Prostate gland (tissue), 2 donors: ENCODE data around the gene CMSS1. TPM values are rescaled to one million over a fixed set of nuclear protein-coding genes. Genes with fewer than 3 reads are reported as not detected.

Experiments
- DNase-seq: peaks from one replicate; pipeline ENCODE4 v3.0.0-alpha.2; 2019; ENCODE audit warnings: low spot score
- H3K27ac ChIP-seq, 2 donors: fragments of 200-600 bp; sonication (generic); 2 replicates each; pipeline ENCODE4 v1.5.1; 2017 to 2019
- H3K27me3 ChIP-seq: fragments of 200-600 bp; sonication (generic); replicated peaks from 2 replicates; pipeline ENCODE4 v1.5.1; 2019; ENCODE audit not compliant: insufficient read depth
- H3K36me3 ChIP-seq, 2 donors: fragments of 200-600 bp; sonication (generic); 1 replicate in 1 of 2; 2 replicates in 1 of 2; pipeline versions ENCODE4 v1.5.1 to v1.8.1; 2017 to 2019
- H3K4me1 ChIP-seq: fragments of 200-600 bp; sonication (generic); replicated peaks from 2 replicates; pipeline ENCODE4 v1.5.1; 2019
- H3K4me3 ChIP-seq, 2 donors: fragments of 200-600 bp; sonication (generic); 2 replicates each; pipeline ENCODE4 v1.5.1; 2017 to 2019
- H3K9me3 ChIP-seq: fragments of 200-600 bp; sonication (generic); 2 replicates; pipeline ENCODE4 v1.5.1; 2017
- POLR2A ChIP-seq: fragments of 450-650 bp; IDR thresholded peaks from one replicate; pipeline ENCODE4 v1.6.1; 2016; ENCODE audit warnings: antibody characterized with exemption, mild to moderate bottlenecking
- POLR2AphosphoS5 ChIP-seq: sonication (generic); formaldehyde crosslinking; IDR thresholded peaks from one replicate; pipeline ENCODE4 v1.6.1; 2017; ENCODE audit warnings: antibody characterized with exemption
- WGBS: methylation state at CpG from one replicate; pipeline ENCODE4 v1.1.5; 2018; 5-methylcytosine and 5-hydroxymethylcytosine counted together
- intact Hi-C: fragments of 100-400 bp; cut with DNase I; formaldehyde crosslinking; loops from one replicate; pipeline ENCODE4 v1.14.2; 2022
- total RNA-seq, 2 donors: library from RNA; depleted of rRNA; stranded (reverse); fragments of >200 nt; gene quantifications; one replicate each; pipeline ENCODE4 v1.1.0, GENCODE V29; 2016
- TF ChIP-seq, protein P1 (sequence below), 4 experiments: fragments of 200-600 bp in 2 of 4; fragments of 450-650 bp in 2 of 4; sonication (generic) in 2 of 4; IDR thresholded peaks; 1 replicate in 3 of 4; 2 replicates in 1 of 4; pipeline ENCODE4 v1.5.1; 2016 to 2019; ENCODE audit warnings: antibody characterized with exemption in 4 of 4, mild to moderate bottlenecking in 2 of 4, moderate library complexity in 2 of 4

Gene CMSS1
- total RNA-seq, 2 donors from 2014 or later: 10.2 to 13.6 TPM

DNA sequence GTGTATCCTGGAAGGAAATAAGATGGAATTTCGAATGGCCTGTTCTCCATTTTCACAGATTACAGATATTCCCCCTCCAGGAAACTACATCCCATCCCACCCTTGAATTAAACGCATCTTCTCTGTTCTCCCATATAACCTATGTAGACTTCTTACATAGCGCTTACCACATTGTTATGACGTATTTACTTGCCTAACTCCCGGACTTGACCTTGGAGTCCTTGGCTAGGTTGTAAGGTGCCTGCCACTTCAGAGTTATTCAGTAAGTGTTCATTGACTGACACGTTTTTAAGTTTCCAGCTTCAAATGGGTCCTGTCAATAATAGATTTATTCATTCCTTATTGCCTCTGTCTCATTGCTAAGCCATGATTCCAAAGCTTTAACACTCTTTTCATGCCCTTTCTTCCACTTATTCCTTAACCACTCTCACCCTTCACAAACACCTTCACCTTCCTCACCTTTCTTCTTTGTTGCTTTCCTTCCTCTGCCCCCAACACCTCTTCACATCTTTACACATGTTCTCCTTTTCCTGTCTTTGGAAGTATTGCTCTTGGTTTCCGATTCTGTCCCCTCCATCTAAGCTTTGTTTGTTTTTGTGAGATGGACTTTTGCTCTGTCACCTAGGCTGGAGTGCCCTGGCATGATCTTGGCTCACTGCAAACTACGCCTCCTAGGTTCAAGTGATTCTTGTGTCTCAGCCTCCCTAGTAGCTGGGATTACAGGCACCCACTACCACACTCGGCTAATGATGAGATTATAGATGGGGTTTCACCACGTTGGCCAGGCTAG, 138.3 kb downstream of the CMSS1 start:
- TF ChIP-seq, protein P1, sequence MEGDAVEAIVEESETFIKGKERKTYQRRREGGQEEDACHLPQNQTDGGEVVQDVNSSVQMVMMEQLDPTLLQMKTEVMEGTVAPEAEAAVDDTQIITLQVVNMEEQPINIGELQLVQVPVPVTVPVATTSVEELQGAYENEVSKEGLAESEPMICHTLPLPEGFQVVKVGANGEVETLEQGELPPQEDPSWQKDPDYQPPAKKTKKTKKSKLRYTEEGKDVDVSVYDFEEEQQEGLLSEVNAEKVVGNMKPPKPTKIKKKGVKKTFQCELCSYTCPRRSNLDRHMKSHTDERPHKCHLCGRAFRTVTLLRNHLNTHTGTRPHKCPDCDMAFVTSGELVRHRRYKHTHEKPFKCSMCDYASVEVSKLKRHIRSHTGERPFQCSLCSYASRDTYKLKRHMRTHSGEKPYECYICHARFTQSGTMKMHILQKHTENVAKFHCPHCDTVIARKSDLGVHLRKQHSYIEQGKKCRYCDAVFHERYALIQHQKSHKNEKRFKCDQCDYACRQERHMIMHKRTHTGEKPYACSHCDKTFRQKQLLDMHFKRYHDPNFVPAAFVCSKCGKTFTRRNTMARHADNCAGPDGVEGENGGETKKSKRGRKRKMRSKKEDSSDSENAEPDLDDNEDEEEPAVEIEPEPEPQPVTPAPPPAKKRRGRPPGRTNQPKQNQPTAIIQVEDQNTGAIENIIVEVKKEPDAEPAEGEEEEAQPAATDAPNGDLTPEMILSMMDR (IDR thresholded peaks at IDR 0.05): no peak
- no peak for TF ChIP-seq POLR2AphosphoS5
- no peak for TF ChIP-seq POLR2A
- intact Hi-C loops: no loop called here
- 96% methylated on average over 10 of the region's 10 CpGs for WGBS
- DNase-seq: no peak
- Histone ChIP-seq H3K9me3 (no peaks in the 10 kb centered on the region), H3K36me3 (no peaks in the 10 kb centered on the region), H3K27me3 (no peaks in the 10 kb centered on the region), H3K4me3 (no peak overlapping the region), H3K27ac (no peak overlapping the region), H3K4me1 (no peaks in the 10 kb centered on the region)

- H3K9me3 ChIP-seq: no peaks in the 10 kb centered on the region
Observed at GRCh38 chr3:99957151-99957796, 139.6 kb downstream of the CMSS1 start.

DNA sequence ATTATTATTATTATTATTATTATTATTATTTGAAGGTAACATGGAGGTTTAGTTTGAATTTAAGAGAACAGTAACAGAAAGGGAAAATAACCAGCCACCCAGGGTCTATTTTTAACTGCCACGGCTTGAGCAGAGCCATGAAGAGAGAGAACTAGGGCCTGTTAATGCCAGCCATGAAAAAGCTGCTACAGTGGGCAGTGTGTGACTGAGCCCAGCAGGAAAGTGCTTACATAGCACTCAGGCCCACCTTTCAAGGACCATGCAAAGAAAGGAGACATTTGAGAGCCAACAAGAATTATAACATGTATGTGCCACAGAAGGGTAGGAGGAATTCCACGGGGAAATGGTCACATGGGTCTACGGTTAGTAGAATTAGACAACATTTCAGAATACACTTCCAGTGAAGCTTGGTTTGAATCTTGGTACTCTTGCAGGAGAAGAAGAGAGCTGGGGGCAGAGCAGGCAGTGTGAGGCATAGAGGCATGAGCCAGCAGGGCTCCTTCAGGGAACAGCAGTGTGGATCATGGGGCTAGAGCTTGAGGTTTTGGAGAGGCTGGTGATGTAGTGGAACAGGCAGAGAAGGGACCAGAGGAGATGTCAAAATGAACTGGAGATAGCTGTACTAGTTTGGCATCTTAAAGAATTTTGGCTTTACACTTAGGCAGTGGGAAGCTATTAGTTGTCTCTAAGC, 140.7 kb downstream of the CMSS1 start:
- Histone ChIP-seq H3K36me3 (no peaks in the 10 kb centered on the region), H3K4me1 (no peaks in the 10 kb centered on the region)
- WGBS: 77% methylated on average over 3 of the region's 3 CpGs

More at GRCh38 chr3:99957151-99957796, 139.6 kb downstream of the CMSS1 start:
- no peak overlapping the region for H3K27ac ChIP-seq
- no peak for TF ChIP-seq POLR2A
- TF ChIP-seq, protein P1 (IDR thresholded peaks at IDR 0.05): no peak
- TF ChIP-seq POLR2AphosphoS5: no peak
- no peaks in the 10 kb centered on the region for H3K4me1 ChIP-seq
- no peak overlapping the region for H3K4me3 ChIP-seq
- WGBS: 82% methylated on average over 4 of the region's 4 CpGs
- no peaks in the 10 kb centered on the region for H3K27me3 ChIP-seq
- no peak for DNase-seq
- intact Hi-C loops: no loop called here
- no peaks in the 10 kb centered on the region for H3K36me3 ChIP-seq

GRCh38 chr3:99960123-99960878, 142.6 kb downstream of the CMSS1 start:
- H3K9me3 ChIP-seq: no peaks in the 10 kb centered on the region
- H3K27me3 ChIP-seq: no peaks in the 10 kb centered on the region
- DNase-seq: no peak
- 40% methylated on average over 5 of the region's 5 CpGs for WGBS
- intact Hi-C loops: no loop called here
- TF ChIP-seq POLR2AphosphoS5: no peak
- no peak for TF ChIP-seq POLR2A
- TF ChIP-seq, protein P1 (IDR thresholded peaks at IDR 0.05): no peak
- peak overlapping the region; percentile 56 to 59 for H3K27ac ChIP-seq
- H3K4me3 ChIP-seq: no peak overlapping the region
- no peaks in the 10 kb centered on the region for H3K36me3 ChIP-seq
- H3K4me1 ChIP-seq: no peaks in the 10 kb centered on the region

More for the DNA sequence above, 140.7 kb downstream of the CMSS1 start:
- Histone ChIP-seq H3K4me3 (no peak overlapping the region), H3K27ac (no peak overlapping the region), H3K27me3 (no peaks in the 10 kb centered on the region), H3K9me3 (no peaks in the 10 kb centered on the region)
- intact Hi-C loops: no loop called here
- TF ChIP-seq, protein P1 (IDR thresholded peaks at IDR 0.05): no peak
- TF ChIP-seq POLR2A (no peak), POLR2AphosphoS5 (no peak)
- DNase-seq: no peak
